HepG2 (cell line): ENCODE data around the gene COX5B. TPM values are rescaled to one million over a fixed set of nuclear protein-coding genes. Genes with fewer than 3 reads are reported as not detected.

Experiments
- ATAC-seq: fragments of 200-7000 bp; cut with Tn5 transposase; 3 replicates; pipeline ENCODE4 v1.9.1; 2020; ENCODE audit warnings: mild to moderate bottlenecking, moderate library complexity
- Bru-seq: library from RNA; stranded (reverse); fragments of 400-500 nt; gene quantifications from one replicate; lab custom pipeline; 2021; lab: Mats Ljungman, UMichigan
- BruChase-seq, 2 experiments: library from RNA; stranded (reverse); fragments of 400-500 nt; gene quantifications; one replicate each; lab custom pipeline; 2021; lab: Mats Ljungman, UMichigan
- BruUV-seq: library from RNA; stranded (reverse); fragments of 400-500 nt; replicated peaks from 2 replicates; lab custom pipeline; 2021; lab: Mats Ljungman, UMichigan
- CTCF ChIA-PET: fragments of 300-600 bp; formaldehyde crosslinking; extraction: SDS; loops from one replicate; lab custom pipeline; 2021; ENCODE audit warnings: low total read pairs, inconsistent platforms, low intra/inter-chr PET ratio; lab: Yijun Ruan, JAX
- POLR2A ChIA-PET: fragments of 350-600 bp; sonication (Branson Sonifier 250); formaldehyde crosslinking; loops from one replicate; lab custom pipeline; 2020; ENCODE audit warnings: antibody characterized with exemption, inconsistent platforms; lab: Yijun Ruan, JAX
- DNase-seq: peaks from one replicate; pipeline ENCODE4 v3.0.0-alpha.2; 2015; ENCODE audit warnings: low spot score
- FAIRE-seq: peaks from 3 replicates; lab custom pipeline; 2011; peaks lifted over from hg19 to GRCh38; lab: Jason Lieb, UNC
- H2AFZ ChIP-seq: one replicate; pipeline ENCODE4 v1.6.1; 2011; ENCODE audit warnings: low read length, inconsistent platforms
- H3K27ac ChIP-seq: fragments of 300-600 bp; 3 replicates; pipeline ENCODE4 v1.8.0; 2011; ENCODE audit warnings: mixed run types, mild to moderate bottlenecking, mixed read lengths, low read length, inconsistent platforms; ENCODE audit not compliant: insufficient read depth; ENCODE audit errors: extremely low read length
- H3K27me3 ChIP-seq, 2 experiments: fragments of 200-600 bp in 1 of 2; 2 replicates in 1 of 2; 3 replicates in 1 of 2; pipeline versions ENCODE4 v1.6.0 to v1.8.0; 2011; ENCODE audit warnings: low read length in 2 of 2, mild to moderate bottlenecking in 2 of 2, moderate library complexity in 2 of 2, inconsistent platforms in 1 of 2; ENCODE audit not compliant: insufficient read depth in 2 of 2, control insufficient read depth in 1 of 2
- H3K36me3 ChIP-seq, 2 experiments: fragments of 200-600 bp in 1 of 2; replicated peaks in 1 of 2; 2 replicates in 1 of 2; 3 replicates in 1 of 2; pipeline versions ENCODE4 v1.5.1 to v1.8.0; 2011; ENCODE audit warnings: low read length in 2 of 2, inconsistent platforms in 1 of 2; ENCODE audit not compliant: insufficient read depth in 2 of 2, control insufficient read depth in 1 of 2
- H3K4me1 ChIP-seq: 2 replicates; pipeline ENCODE4 v1.5.1; 2012; ENCODE audit warnings: low read length, inconsistent platforms; ENCODE audit not compliant: insufficient read depth
- H3K4me2 ChIP-seq: 2 replicates; pipeline ENCODE4 v1.6.0; 2011; ENCODE audit warnings: low read depth, low read length, inconsistent platforms
- H3K4me3 ChIP-seq, 3 experiments: fragments of 200-600 bp in 1 of 3; sonication (generic), shearing (Covaris generic) in 1 of 3; replicated peaks in 1 of 3; 2 replicates each; pipeline ENCODE4 v1.5.1; 2011 to 2016; ENCODE audit warnings: low read length in 3 of 3, inconsistent platforms in 2 of 3, low read depth in 2 of 3, mild to moderate bottlenecking in 2 of 3, control low read depth in 1 of 3, mixed read lengths in 1 of 3; ENCODE audit not compliant: insufficient read depth in 1 of 3
- H3K79me2 ChIP-seq: one replicate; pipeline ENCODE4 v1.6.1; 2011; ENCODE audit warnings: low read length, inconsistent platforms; ENCODE audit not compliant: insufficient read depth
- H3K9ac ChIP-seq: 2 replicates; pipeline ENCODE4 v1.6.0; 2011; ENCODE audit warnings: mild to moderate bottlenecking, low read depth, low read length, inconsistent platforms; ENCODE audit not compliant: insufficient read depth
- H3K9me3 ChIP-seq: 2 replicates; pipeline ENCODE4 v1.5.1; 2012; ENCODE audit warnings: mild to moderate bottlenecking, low read length
- H4K20me1 ChIP-seq: 2 replicates; pipeline ENCODE4 v1.6.0; 2011; ENCODE audit warnings: inconsistent platforms, mild to moderate bottlenecking, low read length, moderate library complexity; ENCODE audit not compliant: insufficient read depth
- CBX1 ChIP-seq: IDR thresholded peaks from one replicate; pipeline ENCODE4 v1.6.1; 2016; ENCODE audit warnings: antibody characterized with exemption, low read depth
- CENPX ChIP-seq: sonication (generic); formaldehyde crosslinking; IDR thresholded peaks from 2 replicates; pipeline ENCODE4 v1.9.0; 2021; ENCODE audit warnings: mild to moderate bottlenecking, missing genetic modification reagents, moderate library complexity
- ELK4 ChIP-seq: sonication (generic); formaldehyde crosslinking; IDR thresholded peaks from 2 replicates; pipeline ENCODE4 v1.9.0; 2021; ENCODE audit warnings: missing genetic modification reagents, borderline replicate concordance
- FOXP1 ChIP-seq, 2 experiments: fragments of 450-650 bp in 1 of 2; IDR thresholded peaks; 2 replicates each; pipeline ENCODE4 v1.6.1; 2017 to 2018; ENCODE audit warnings: antibody characterized with exemption in 1 of 2
- HCFC1 ChIP-seq: fragments of 150-350 bp; IDR thresholded peaks from 2 replicates; pipeline ENCODE4 v1.6.1; 2014; ENCODE audit warnings: low read depth, low read length
- RCOR2 ChIP-seq: IDR thresholded peaks from 2 replicates; pipeline ENCODE4 v1.6.1; 2016; ENCODE audit warnings: missing biosample characterization, missing genetic modification reagents
- SIX1 ChIP-seq: sonication (generic); formaldehyde crosslinking; IDR thresholded peaks from 2 replicates; pipeline ENCODE4 v1.4.0; 2020; ENCODE audit warnings: missing genetic modification reagents, borderline replicate concordance
- ZNF552 ChIP-seq: sonication (generic); formaldehyde crosslinking; IDR thresholded peaks from 2 replicates; pipeline ENCODE4 v1.9.0; 2022; ENCODE audit warnings: missing genetic modification reagents, mild to moderate bottlenecking, borderline replicate concordance
- ZNF775 ChIP-seq: sonication (generic); formaldehyde crosslinking; IDR thresholded peaks from 2 replicates; pipeline ENCODE4 v1.4.0; 2020; ENCODE audit warnings: missing genetic modification reagents, mild to moderate bottlenecking, moderate library complexity, borderline replicate concordance
- WGBS: methylation state at CpG from one replicate; pipeline ENCODE4 v1.1.6; 2017; ENCODE audit warnings: low lambda C conversion rate; 5-methylcytosine and 5-hydroxymethylcytosine counted together
- in situ Hi-C: cut with HindIII; loops from 2 replicates; pipeline ENCODE4 v1.10.0; 2017; ENCODE audit warnings: low pct_unique_long_range_greater_than_20kb; ENCODE audit not compliant: extremely low pct_ligation_motif_present
- intact Hi-C: fragments of 100-400 bp; cut with micrococcal nuclease; formaldehyde crosslinking; loops from one replicate; pipeline ENCODE4 v1.10.0; 2022; ENCODE audit not compliant: unreplicated experiment
- long read RNA-seq, 2 experiments: library from RNA in 1 of 2; library from polyadenylated mRNA in 1 of 2; stranded (forward) in 1 of 2; unstranded in 1 of 2; transcript quantifications; one replicate each; pipeline ENCODE4 v2.0.0, GENCODE V29; 2019 to 2022
- polyA minus RNA-seq, 3 experiments: library from RNA; depleted of rRNA, polyadenylated mRNA; stranded (reverse); fragments of >200 nt; gene quantifications; 2 replicates each; pipeline ENCODE4 v1.2.3, GENCODE V29; 2011; ENCODE audit warnings: low replicate concordance in 1 of 3
- polyA plus RNA-seq, 8 experiments: library from polyadenylated mRNA; depleted of rRNA in 3 of 8; stranded (reverse) in 7 of 8; unstranded in 1 of 8; fragments of >200 nt; fragmentation: Illumina TruSeq in 4 of 8; extraction: Trizol in 4 of 8; gene quantifications; 2 replicates each; pipeline versions ENCODE4 v1.2.1 to v1.2.3, GENCODE V29; 2011 to 2016; ENCODE audit warnings: low read depth in 4 of 8, missing spikeins in 1 of 8, mixed read lengths in 1 of 8; ENCODE audit not compliant: insufficient read depth in 1 of 8
- total RNA-seq, 5 experiments: library from RNA; depleted of rRNA; stranded (reverse); fragments of >200 nt; fragmentation: Illumina TruSeq; extraction: Trizol; gene quantifications; 2 replicates each; pipeline ENCODE4 v1.2.3, GENCODE V29; 2016; ENCODE audit warnings: low read depth in 1 of 5
- TF ChIP-seq, protein P1 (sequence below): sonication (generic); formaldehyde crosslinking; IDR thresholded peaks from 2 replicates; pipeline ENCODE4 v1.4.0; 2020; ENCODE audit warnings: missing genetic modification reagents
- TF ChIP-seq, protein P2 (sequence below): sonication (generic); formaldehyde crosslinking; IDR thresholded peaks from 2 replicates; pipeline ENCODE4 v1.5.1; 2020; ENCODE audit warnings: mild to moderate bottlenecking, missing genetic modification reagents, moderate library complexity

COX5B gene
- 453 and 457 TPM in 2 replicates for total RNA-seq (2016; rRNA removed; fragmentation: Illumina TruSeq; extraction: Trizol)
- total RNA-seq (2016; cell fraction: cytosol; rRNA removed; fragmentation: Illumina TruSeq; extraction: Trizol; ENCODE audit: low read depth) = 171 and 178 TPM in 2 replicates
- 461 and 544 TPM in 2 replicates for total RNA-seq (2016; cell fraction: insoluble cytoplasmic fraction; rRNA removed; fragmentation: Illumina TruSeq; extraction: Trizol)
- 139 and 150 TPM in 2 replicates for total RNA-seq (2016; cell fraction: membrane; rRNA removed; fragmentation: Illumina TruSeq; extraction: Trizol)
- total RNA-seq (2016; cell fraction: nucleus; rRNA removed; fragmentation: Illumina TruSeq; extraction: Trizol) = 157 and 190 TPM in 2 replicates
- polyA plus RNA-seq (2011; rRNA removed) = 440 and 536 TPM in 2 replicates
- 532 and 716 TPM in 2 replicates for polyA plus RNA-seq (2011; cell fraction: cytosol; rRNA removed)
- polyA plus RNA-seq (2011; cell fraction: nucleus; rRNA removed) = 231 and 254 TPM in 2 replicates
- polyA plus RNA-seq (2012) = 249 and 275 TPM in 2 replicates
- polyA plus RNA-seq (2016; cell fraction: cytosol; fragmentation: Illumina TruSeq; extraction: Trizol; ENCODE audit: low read depth) = 152 and 159 TPM in 2 replicates
- polyA plus RNA-seq (2016; cell fraction: insoluble cytoplasmic fraction; fragmentation: Illumina TruSeq; extraction: Trizol; ENCODE audit: low read depth) = 356 and 383 TPM in 2 replicates
- 107 and 113 TPM in 2 replicates for polyA plus RNA-seq (2016; cell fraction: membrane; fragmentation: Illumina TruSeq; extraction: Trizol; ENCODE audit: low read depth)
- polyA plus RNA-seq (2016; cell fraction: nucleus; fragmentation: Illumina TruSeq; extraction: Trizol; ENCODE audit: insufficient read depth, low read depth) = 248 and 261 TPM in 2 replicates
- 67.4 and 92.1 TPM in 2 replicates for polyA minus RNA-seq (2011; rRNA and poly(A)+ RNA removed; ENCODE audit: low replicate concordance)
- 75.3 and 98.0 TPM in 2 replicates for polyA minus RNA-seq (2011; cell fraction: cytosol; rRNA and poly(A)+ RNA removed)
- 53.7 and 62.3 TPM in 2 replicates for polyA minus RNA-seq (2011; cell fraction: nucleus; rRNA and poly(A)+ RNA removed)
- Bru-seq, nascent RNA = percentile 95 among the genes with signal in this experiment
- percentile 90 among the genes with signal in this experiment for BruChase-seq, experiment 1, labeled RNA remaining after a 6-hour chase
- BruChase-seq, experiment 2, labeled RNA remaining after a 2-hour chase = percentile 86 among the genes with signal in this experiment
- long read RNA-seq, experiment 1, transcript COX5B-201 (4 exons, 712 nt) = major isoform, 696 of 710 reads
- long read RNA-seq, experiment 1, partial matches to known transcripts = 10 of 710 reads
- long read RNA-seq, experiment 1, other reads (novel, unspliced or antisense) = 4 of 710 reads
- long read RNA-seq, experiment 2, transcript COX5B-201 (4 exons, 712 nt) = major isoform, 656 of 683 reads
- long read RNA-seq, experiment 2, partial matches to known transcripts = 9 of 683 reads
- long read RNA-seq, experiment 2, other reads (novel, unspliced or antisense) = 17 of 683 reads

- H3K27ac ChIP-seq = peak within 1 kb of the TSS; percentile 76
- peak within 1 kb of the TSS; percentile 99 for H3K9ac ChIP-seq
- H3K36me3 ChIP-seq = peaks cover 10 to 28% of the 10 kb centered on the region in 2 experiments
- no TSS peak for BruUV-seq
- peaks cover 21% of the 10 kb centered on the region for H3K4me1 ChIP-seq
- in situ Hi-C loops (no loop called here), intact Hi-C loops (loop anchor here (2.0 to 5.0 kb wide), 2 partner anchors 17 to 54 kb away; no protein-coding TSS in a partner anchor)
- ATAC-seq (peak; percentile 96), FAIRE-seq (peak; percentile 83), DNase-seq (peak; percentile 98)
- POLR2A ChIA-PET = interaction anchor here (0.7 to 12.2 kb wide), 8 partner anchors 10 to 1582 kb away, joined by 3 to 298 read pairs (median 8); partner anchors contain the start of genes ACTR1B, ANKRD36B and C2orf92
- WGBS = under 1% methylated on average over 22 of the region's 63 CpGs
- peak within 1 kb of the TSS; percentile 96 for H2AFZ ChIP-seq
- CTCF ChIA-PET = no interaction called here
- peak within 1 kb of the TSS; percentile 98 to 100 (median 99) for H3K4me3 ChIP-seq
- no peaks in the 10 kb centered on the region; a peak in 1 of 5 replicates for H3K27me3 ChIP-seq
- H3K79me2 ChIP-seq = peaks cover 18% of the 10 kb centered on the region
- no peaks in the 10 kb centered on the region for H3K9me3 ChIP-seq
- no peaks in the 10 kb centered on the region for H4K20me1 ChIP-seq
- peak within 1 kb of the TSS; percentile 92 for H3K4me2 ChIP-seq
- TF ChIP-seq ZNF775 (CRISPR knock-in tag) = 0 out of 2 replicates have a peak, but pooled peaks have one; percentile 6
- peak; percentile 34; the same call in 1 of the 2 replicates for TF ChIP-seq SIX1 (CRISPR knock-in tag)
- TF ChIP-seq, protein P1, sequence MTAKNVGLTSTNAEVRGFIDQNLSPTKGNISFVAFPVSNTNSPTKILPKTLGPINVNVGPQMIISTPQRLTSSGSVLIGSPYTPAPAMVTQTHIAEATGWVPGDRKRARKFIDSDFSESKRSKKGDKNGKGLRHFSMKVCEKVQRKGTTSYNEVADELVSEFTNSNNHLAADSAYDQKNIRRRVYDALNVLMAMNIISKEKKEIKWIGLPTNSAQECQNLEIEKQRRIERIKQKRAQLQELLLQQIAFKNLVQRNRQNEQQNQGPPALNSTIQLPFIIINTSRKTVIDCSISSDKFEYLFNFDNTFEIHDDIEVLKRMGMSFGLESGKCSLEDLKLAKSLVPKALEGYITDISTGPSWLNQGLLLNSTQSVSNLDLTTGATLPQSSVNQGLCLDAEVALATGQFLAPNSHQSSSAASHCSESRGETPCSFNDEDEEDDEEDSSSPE = peak; percentile 70
- TF ChIP-seq CBX1 = peak; percentile 52
- peak; percentile 78; the same call in 1 of the 2 replicates for TF ChIP-seq ZNF552 (CRISPR knock-in tag)
- TF ChIP-seq HCFC1 = peak; percentile 35; the same call in 1 of the 2 replicates
- 0 out of 2 replicates have a peak, but pooled peaks have one; percentile 30 for TF ChIP-seq ELK4 (CRISPR knock-in tag)
- 0 out of 2 replicates have a peak, but pooled peaks have one; percentile 1 for TF ChIP-seq RCOR2 (CRISPR knock-in tag)
- TF ChIP-seq, protein P2, sequence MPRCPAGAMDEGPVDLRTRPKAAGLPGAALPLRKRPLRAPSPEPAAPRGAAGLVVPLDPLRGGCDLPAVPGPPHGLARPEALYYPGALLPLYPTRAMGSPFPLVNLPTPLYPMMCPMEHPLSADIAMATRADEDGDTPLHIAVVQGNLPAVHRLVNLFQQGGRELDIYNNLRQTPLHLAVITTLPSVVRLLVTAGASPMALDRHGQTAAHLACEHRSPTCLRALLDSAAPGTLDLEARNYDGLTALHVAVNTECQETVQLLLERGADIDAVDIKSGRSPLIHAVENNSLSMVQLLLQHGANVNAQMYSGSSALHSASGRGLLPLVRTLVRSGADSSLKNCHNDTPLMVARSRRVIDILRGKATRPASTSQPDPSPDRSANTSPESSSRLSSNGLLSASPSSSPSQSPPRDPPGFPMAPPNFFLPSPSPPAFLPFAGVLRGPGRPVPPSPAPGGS (CRISPR knock-in tag) = peak; percentile 73; the same call in 1 of the 2 replicates
- no peak for TF ChIP-seq CENPX
- no peak for TF ChIP-seq FOXP1 (IDR thresholded peaks at IDR 0.05)
- no peak for TF ChIP-seq FOXP1 (CRISPR knock-in tag; IDR thresholded peaks at IDR 0.05)
Observed at GRCh38 chr2:97645695-97646629, at the start of gene COX5B. Gene COX5B (plus strand): TSS chr2:97646062. CDS start chr2:97646087, 25 bp downstream.
